Astrocyte (in vitro differentiated cells and primary cell): ENCODE results near the gene GATC. TPM values are rescaled to one million over a fixed set of nuclear protein-coding genes. Genes with fewer than 3 reads are reported as not detected.

Source experiments
- DNase-seq: peaks from one replicate; pipeline ENCODE4 v3.0.0-alpha.2; 2010; ENCODE audit warnings: low read depth
- FAIRE-seq: peaks from 2 replicates; lab custom pipeline; 2011; peaks lifted over from hg19 to GRCh38; lab: Jason Lieb, UNC
- H2AFZ ChIP-seq: 2 replicates; pipeline ENCODE4 v1.6.0; 2012; ENCODE audit warnings: low read depth, low read length, inconsistent platforms
- H3K27ac ChIP-seq: 2 replicates; pipeline ENCODE4 v1.5.1; 2011; ENCODE audit warnings: low read depth, low read length, inconsistent platforms
- H3K27me3 ChIP-seq: 2 replicates; pipeline ENCODE4 v1.6.0; 2011; ENCODE audit warnings: low read length, inconsistent platforms; ENCODE audit not compliant: insufficient read depth
- H3K36me3 ChIP-seq: 2 replicates; pipeline ENCODE4 v1.5.1; 2011; ENCODE audit warnings: low read length, inconsistent platforms; ENCODE audit not compliant: insufficient read depth
- H3K4me1 ChIP-seq: 2 replicates; pipeline ENCODE4 v1.5.1; 2011; ENCODE audit warnings: low read length, inconsistent platforms; ENCODE audit not compliant: insufficient read depth
- H3K4me2 ChIP-seq: 2 replicates; pipeline ENCODE4 v1.6.0; 2012; ENCODE audit warnings: low read length, inconsistent platforms
- H3K4me3 ChIP-seq: 2 replicates; pipeline ENCODE4 v1.5.1; 2011; ENCODE audit warnings: low read depth, mild to moderate bottlenecking, low read length, inconsistent platforms; ENCODE audit not compliant: insufficient read depth
- H3K79me2 ChIP-seq: 2 replicates; pipeline ENCODE4 v1.6.0; 2012; ENCODE audit warnings: mild to moderate bottlenecking, low read length, inconsistent platforms; ENCODE audit not compliant: insufficient read depth
- H3K9ac ChIP-seq: 2 replicates; pipeline ENCODE4 v1.6.0; 2012; ENCODE audit warnings: mild to moderate bottlenecking, low read length, inconsistent platforms
- H3K9me3 ChIP-seq: 2 replicates; pipeline ENCODE4 v1.5.1; 2012; ENCODE audit warnings: low read depth, mild to moderate bottlenecking, low read length, inconsistent platforms; ENCODE audit not compliant: insufficient read depth
- H4K20me1 ChIP-seq: 2 replicates; pipeline ENCODE4 v1.6.0; 2012; ENCODE audit warnings: low read length, inconsistent platforms; ENCODE audit not compliant: insufficient read depth
- H3K27ac Mint-ChIP-seq: one replicate; pipeline ENCODE4 v1.8.0; 2021; ENCODE audit warnings: mild to moderate bottlenecking, mixed read lengths; ENCODE audit not compliant: unreplicated experiment
- H3K27me3 Mint-ChIP-seq: one replicate; pipeline ENCODE4 v1.8.0; 2021; ENCODE audit warnings: low read depth, mixed read lengths; ENCODE audit not compliant: unreplicated experiment
- H3K36me3 Mint-ChIP-seq: one replicate; pipeline ENCODE4 v1.8.0; 2021; ENCODE audit warnings: low read depth, mixed read lengths; ENCODE audit not compliant: unreplicated experiment
- H3K4me1 Mint-ChIP-seq: one replicate; pipeline ENCODE4 v1.8.0; 2021; ENCODE audit warnings: low read depth, mixed read lengths; ENCODE audit not compliant: unreplicated experiment
- H3K4me3 Mint-ChIP-seq: one replicate; pipeline ENCODE4 v1.8.0; 2021; ENCODE audit warnings: mild to moderate bottlenecking, moderate library complexity, mixed read lengths; ENCODE audit not compliant: unreplicated experiment
- H3K9me3 Mint-ChIP-seq: one replicate; pipeline ENCODE4 v1.8.0; 2021; ENCODE audit warnings: mild to moderate bottlenecking, mixed read lengths; ENCODE audit not compliant: unreplicated experiment
- EZH2 ChIP-seq: IDR thresholded peaks from 2 replicates; pipeline ENCODE4 v1.6.1; 2012; ENCODE audit warnings: mild to moderate bottlenecking, low read length, inconsistent platforms; ENCODE audit not compliant: insufficient read depth
- total RNA-seq: library from RNA; stranded (reverse); gene quantifications from 2 replicates; pipeline ENCODE4 v1.2.1, GENCODE V29; 2021
- TF ChIP-seq, protein P1 (sequence below): IDR thresholded peaks from 2 replicates; pipeline ENCODE4 v1.5.1; 2011; ENCODE audit warnings: low read depth, mild to moderate bottlenecking, inconsistent platforms, low read length, moderate library complexity; ENCODE audit not compliant: insufficient read depth

The GATC gene
- total RNA-seq, 1 donor from 2014 or later: 28.8 TPM

DNA sequence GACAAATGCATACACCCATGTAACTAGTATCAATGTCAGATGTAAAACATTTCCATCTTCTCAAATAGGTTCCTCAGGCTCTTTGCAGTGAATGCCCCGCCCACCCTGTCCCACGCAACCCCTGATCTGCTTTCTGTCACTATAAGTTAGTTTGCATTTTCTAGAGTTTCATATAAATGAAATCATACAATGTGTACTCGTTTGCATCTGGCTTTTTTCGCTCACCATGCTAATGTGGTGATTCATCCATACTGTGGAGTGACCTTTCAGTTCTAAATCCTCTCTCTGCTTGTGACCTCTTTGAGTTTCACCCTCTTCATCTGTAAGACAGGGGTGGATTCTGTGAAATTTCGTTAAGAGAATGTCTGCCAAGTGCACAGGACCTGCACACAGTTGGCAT, 46.7 kb upstream of the GATC start:
- Histone ChIP-seq H3K36me3 (no peaks in the 10 kb centered on the region), H3K4me2 (no peak overlapping the region), H3K9me3 (no peaks in the 10 kb centered on the region), H3K9ac (no peak overlapping the region), H3K27ac (no peak overlapping the region), H3K79me2 (no peaks in the 10 kb centered on the region), H3K4me1 (no peaks in the 10 kb centered on the region), H2AFZ (no peak overlapping the region), H4K20me1 (no peaks in the 10 kb centered on the region), H3K27me3 (peaks cover 6% of the 10 kb centered on the region), H3K4me3 (no peak overlapping the region)
- H3K9me3 Mint-ChIP-seq: no peaks in the 10 kb centered on the region
- no peak overlapping the region for H3K27ac Mint-ChIP-seq
- FAIRE-seq (no peak), DNase-seq (peak; percentile 67)
- no peak for TF ChIP-seq EZH2
- TF ChIP-seq, protein P1, sequence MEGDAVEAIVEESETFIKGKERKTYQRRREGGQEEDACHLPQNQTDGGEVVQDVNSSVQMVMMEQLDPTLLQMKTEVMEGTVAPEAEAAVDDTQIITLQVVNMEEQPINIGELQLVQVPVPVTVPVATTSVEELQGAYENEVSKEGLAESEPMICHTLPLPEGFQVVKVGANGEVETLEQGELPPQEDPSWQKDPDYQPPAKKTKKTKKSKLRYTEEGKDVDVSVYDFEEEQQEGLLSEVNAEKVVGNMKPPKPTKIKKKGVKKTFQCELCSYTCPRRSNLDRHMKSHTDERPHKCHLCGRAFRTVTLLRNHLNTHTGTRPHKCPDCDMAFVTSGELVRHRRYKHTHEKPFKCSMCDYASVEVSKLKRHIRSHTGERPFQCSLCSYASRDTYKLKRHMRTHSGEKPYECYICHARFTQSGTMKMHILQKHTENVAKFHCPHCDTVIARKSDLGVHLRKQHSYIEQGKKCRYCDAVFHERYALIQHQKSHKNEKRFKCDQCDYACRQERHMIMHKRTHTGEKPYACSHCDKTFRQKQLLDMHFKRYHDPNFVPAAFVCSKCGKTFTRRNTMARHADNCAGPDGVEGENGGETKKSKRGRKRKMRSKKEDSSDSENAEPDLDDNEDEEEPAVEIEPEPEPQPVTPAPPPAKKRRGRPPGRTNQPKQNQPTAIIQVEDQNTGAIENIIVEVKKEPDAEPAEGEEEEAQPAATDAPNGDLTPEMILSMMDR: no peak
- H3K36me3 Mint-ChIP-seq: no peaks in the 10 kb centered on the region
- H3K4me3 Mint-ChIP-seq: no peak overlapping the region
- no peaks in the 10 kb centered on the region for H3K4me1 Mint-ChIP-seq
- peaks cover 25% of the 10 kb centered on the region for H3K27me3 Mint-ChIP-seq

DNA sequence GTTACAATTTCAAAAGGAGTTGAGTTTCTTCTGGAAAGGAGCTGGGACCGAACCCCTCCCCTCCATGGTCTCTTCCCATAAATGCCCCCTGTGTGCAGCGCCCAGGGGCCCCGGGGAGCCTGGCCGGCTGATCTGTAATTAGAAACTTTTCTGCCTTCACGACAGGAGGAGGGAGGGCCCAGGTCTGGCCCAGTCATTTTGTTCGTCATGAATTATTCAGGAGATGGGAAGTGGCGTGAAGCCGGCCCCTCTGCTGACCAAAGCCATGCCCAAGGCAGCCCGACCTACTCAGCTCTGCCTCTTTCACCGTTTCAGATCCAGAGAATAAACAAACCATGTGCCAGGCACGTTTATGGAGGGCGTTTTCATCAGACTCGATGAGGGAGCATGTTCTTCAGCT, 44.0 kb upstream of the GATC start:
- FAIRE-seq: no peak
- H3K4me3 Mint-ChIP-seq: no peak overlapping the region
- H3K4me1 Mint-ChIP-seq: no peaks in the 10 kb centered on the region
- peak overlapping the region; percentile 70 for H2AFZ ChIP-seq
- no peak overlapping the region for H3K27ac ChIP-seq
- peak overlapping the region; percentile 31 for H3K4me2 ChIP-seq
- H3K4me3 ChIP-seq: no peak overlapping the region
- H4K20me1 ChIP-seq: no peaks in the 10 kb centered on the region
- no peak for TF ChIP-seq EZH2
- TF ChIP-seq, protein P1: no peak
- no peaks in the 10 kb centered on the region for H3K79me2 ChIP-seq
- H3K9ac ChIP-seq: no peak overlapping the region
- DNase-seq: peak; percentile 18
- no peaks in the 10 kb centered on the region for H3K9me3 Mint-ChIP-seq
- no peaks in the 10 kb centered on the region for H3K27me3 ChIP-seq
- H3K36me3 Mint-ChIP-seq: no peaks in the 10 kb centered on the region
- H3K36me3 ChIP-seq: no peaks in the 10 kb centered on the region
- H3K27me3 Mint-ChIP-seq: peaks cover 14% of the 10 kb centered on the region
- H3K4me1 ChIP-seq: no peaks in the 10 kb centered on the region
- H3K27ac Mint-ChIP-seq: no peak overlapping the region
- no peaks in the 10 kb centered on the region for H3K9me3 ChIP-seq

DNA sequence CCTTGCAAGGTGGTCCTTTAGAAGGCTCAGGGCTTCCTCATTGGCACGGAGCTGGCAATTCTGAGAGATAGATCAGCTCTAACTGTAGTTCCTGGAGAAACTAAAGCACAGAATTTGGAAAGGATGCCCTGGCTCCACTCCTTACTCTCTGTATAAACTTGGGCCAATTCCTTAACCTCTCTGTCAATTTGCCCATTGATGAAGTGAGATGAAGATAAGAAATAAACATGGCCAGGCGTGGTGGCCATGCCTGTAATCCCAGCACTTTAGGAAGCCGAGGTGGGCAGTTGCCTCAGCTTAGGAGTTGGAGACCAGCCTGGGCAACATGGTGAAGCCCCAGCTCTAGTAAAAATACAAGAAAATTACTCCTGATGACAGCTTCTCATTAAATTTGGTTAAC, 42.4 kb upstream of the GATC start:
- Mint-ChIP-seq H3K27me3 (peaks cover 14% of the 10 kb centered on the region), H3K4me1 (no peaks in the 10 kb centered on the region), H3K4me3 (no peak overlapping the region), H3K27ac (no peak overlapping the region), H3K36me3 (no peaks in the 10 kb centered on the region), H3K9me3 (no peaks in the 10 kb centered on the region)
- Histone ChIP-seq H3K79me2 (no peaks in the 10 kb centered on the region), H4K20me1 (no peaks in the 10 kb centered on the region), H3K9ac (no peak overlapping the region), H3K4me1 (no peaks in the 10 kb centered on the region), H3K4me3 (no peak overlapping the region), H2AFZ (no peak overlapping the region), H3K9me3 (no peaks in the 10 kb centered on the region), H3K36me3 (no peaks in the 10 kb centered on the region), H3K27me3 (no peaks in the 10 kb centered on the region), H3K27ac (no peak overlapping the region), H3K4me2 (no peak overlapping the region)
- TF ChIP-seq EZH2: no peak
- TF ChIP-seq, protein P1: no peak
- no peak for DNase-seq
- FAIRE-seq: no peak
